GM19463 (cell line): ENCODE data around the gene TPPP2.

ENCODE experiments used
- ATAC-seq: cut with Tn5 transposase; IDR thresholded peaks from one replicate; pipeline ENCODE4 v1.9.1; 2021; ENCODE audit warnings: mild to moderate bottlenecking, moderate library complexity; ENCODE audit not compliant: unreplicated experiment

TPPP2 gene

DNA sequence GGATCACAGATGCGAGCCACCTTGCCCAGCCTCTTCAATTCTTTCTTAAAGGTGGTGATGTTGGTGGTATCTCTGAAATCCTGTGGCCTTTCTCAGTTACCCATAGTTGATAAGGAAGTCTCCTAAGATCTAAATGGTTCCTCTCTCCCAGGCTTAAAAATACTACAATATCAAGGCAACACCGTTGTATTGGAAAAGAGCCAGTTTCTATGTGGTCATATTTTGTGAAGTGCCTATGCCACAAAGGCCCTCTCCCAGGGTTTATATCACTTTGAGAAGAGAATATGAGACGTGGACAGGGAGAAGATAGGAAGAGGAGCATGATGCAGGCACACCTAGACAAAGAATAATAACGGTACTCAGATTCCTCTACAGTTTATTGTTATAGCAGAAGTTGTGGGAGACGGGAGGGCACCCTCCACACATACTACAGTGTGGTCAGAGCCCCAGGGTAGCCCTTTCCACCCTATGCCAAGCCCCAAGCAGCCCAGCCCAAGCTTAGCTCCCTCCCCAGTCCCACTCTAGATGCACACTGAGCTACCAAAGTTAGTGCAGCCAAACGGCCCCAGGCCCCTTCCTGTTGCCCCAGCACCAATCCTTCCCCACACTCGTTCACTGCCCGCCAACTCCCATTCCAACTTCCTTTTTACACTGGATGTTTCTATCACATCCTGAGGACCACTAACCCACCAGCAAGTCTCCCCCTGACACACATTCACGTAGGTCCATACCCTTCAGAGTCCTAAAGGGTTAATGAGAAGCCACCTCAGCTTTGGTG, 13.4 kb upstream of the TPPP2 start:
- no peak for ATAC-seq

- ATAC-seq: no peak
These were observed 12.3 kb upstream of the TPPP2 start for GRCh38 chr14:21017528-21018245.

- ATAC-seq: no peak
These were observed 11.7 kb upstream of the TPPP2 start for GRCh38 chr14:21018286-21018685.

GRCh38 chr14:21018781-21019180, 11.2 kb upstream of the TPPP2 start:
- no peak for ATAC-seq

- no peak for ATAC-seq
These were observed 10.7 kb upstream of the TPPP2 start for GRCh38 chr14:21019366-21019765.

GRCh38 chr14:21020977-21021545, 9.0 kb upstream of the TPPP2 start:
- no peak for ATAC-seq

DNA sequence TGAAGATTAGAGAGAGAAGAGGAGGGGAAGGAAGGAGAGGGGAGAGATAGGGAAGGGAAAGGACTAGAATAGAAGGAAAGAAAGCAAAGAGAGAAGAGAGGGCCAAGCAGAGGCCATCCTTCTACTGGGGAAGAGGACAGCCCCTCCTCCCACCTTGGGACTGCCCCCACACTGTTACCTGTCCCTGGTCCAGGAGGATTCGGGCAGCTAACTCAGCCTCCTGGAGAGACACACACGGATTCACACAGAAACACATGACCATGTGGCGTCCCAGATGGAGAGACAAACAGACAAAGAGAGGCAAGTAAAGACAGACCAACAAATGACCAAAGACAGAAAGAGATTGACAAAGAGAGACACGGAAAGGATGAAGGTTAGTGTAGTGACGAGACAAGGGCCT, 7.3 kb upstream of the TPPP2 start:
- ATAC-seq: no peak

DNA sequence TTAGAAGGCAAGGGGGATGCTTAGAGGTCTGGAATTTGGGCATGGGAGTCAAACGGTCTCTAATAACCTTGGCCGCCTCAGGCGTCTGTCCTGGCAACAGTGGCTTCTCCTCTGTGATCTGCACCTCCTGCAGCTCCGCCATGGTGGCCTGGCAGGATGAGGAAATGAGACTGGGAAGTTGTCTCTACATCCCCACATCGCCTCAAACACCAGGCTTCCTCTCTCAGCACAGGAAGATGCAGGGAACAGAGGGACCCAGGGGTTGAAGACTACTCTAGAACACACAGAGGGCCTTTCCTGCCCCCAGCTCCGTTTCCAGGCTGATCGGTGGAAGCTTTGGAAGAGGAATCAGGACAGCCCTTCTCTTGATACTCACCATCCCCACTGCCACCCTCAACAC, 6.8 kb upstream of the TPPP2 start:
- no peak for ATAC-seq

- ATAC-seq: no peak
These were observed 6.0 kb upstream of the TPPP2 start for GRCh38 chr14:21023817-21024584.

DNA sequence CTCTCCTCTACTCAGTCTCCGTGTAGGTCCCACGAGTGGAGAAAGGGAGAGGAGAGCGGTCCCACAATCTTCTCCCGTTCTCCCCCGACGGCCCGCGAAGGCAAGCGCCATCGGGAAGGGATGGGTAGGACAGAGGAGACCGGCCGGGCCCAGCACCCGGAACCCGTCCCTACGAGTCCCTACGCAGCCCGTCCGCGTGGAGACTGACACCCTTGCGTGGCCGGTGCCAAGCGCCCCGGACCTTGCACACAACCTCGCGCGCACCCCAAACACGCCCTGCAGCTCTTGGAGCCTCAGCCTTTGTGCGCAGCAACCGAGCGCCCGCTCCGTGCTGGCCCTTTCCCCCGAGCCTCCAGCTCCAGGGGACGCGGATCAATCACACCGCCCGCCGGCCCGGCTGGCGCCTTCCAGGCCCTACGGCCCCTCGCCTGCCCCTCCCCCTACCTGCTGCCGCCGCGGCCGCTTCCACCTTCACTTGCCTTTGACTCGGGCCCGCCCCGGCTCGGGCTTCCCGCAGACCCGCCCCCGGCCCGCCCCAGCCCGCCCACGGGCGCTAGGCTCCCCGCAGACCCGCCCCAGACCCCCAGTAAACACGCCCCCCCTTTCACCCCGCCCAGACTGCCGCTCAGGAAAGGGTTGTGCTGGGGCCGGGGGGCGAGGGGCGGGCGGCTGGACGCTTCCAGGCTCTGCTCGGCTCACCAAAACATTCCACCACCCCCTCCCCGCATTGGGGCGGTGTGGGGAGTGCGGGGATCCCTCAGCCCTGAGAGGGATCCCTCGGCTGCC, 5.2 kb upstream of the TPPP2 start, which contains the start of gene NDRG2:
Gene NDRG2, minus strand, starts transcription at position 477 of the 786 bp plus-strand sequence. CDS start 1,746 bp downstream, outside the sequence.
- ATAC-seq: no peak

DNA sequence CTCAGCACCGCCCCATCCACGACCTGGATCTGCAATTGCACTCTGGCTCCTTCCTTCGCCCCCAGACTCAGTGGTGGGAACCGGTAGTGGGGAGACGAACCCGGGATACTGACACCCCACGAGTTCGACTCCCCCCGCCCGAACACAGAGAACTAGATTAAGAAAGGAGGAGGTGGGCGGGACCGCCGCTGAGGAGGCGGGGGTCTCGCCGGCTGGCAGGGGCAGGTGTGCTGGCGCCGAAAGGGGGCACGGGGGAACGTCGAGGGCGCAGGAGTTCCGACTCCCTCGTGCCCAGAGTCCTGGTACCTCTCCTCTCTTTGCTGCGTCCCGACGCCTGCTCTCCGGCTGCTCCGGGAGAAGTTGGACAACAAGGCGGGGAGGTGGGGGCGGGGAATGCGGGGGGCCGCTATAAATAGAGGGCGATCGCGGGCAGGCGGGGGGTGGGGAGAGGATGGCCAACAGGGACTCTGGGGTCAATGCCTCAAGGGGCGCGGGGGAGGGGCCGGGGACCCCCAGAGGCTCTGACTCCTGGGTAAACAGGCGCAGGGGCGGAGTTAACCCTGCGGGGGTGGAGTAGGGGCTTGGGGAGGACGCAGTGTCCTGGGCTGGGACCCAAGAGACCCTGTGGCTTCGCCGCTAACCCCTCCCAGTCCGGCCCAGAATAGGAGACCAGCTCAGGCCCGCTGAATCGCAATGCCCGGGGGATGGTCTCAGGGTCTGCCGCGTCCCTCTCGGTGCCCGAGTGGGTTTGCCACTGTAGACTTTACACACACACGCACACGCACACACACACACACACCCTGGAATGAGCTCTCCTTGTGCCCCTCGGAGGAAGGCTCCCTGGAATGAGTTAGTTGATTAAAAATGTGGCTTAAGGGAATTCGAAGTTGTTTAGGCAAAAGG, 4.4 kb upstream of the TPPP2 start:
- no peak for ATAC-seq

- ATAC-seq: no peak
These were observed 3.6 kb upstream of the TPPP2 start for GRCh38 chr14:21026274-21026987.

DNA sequence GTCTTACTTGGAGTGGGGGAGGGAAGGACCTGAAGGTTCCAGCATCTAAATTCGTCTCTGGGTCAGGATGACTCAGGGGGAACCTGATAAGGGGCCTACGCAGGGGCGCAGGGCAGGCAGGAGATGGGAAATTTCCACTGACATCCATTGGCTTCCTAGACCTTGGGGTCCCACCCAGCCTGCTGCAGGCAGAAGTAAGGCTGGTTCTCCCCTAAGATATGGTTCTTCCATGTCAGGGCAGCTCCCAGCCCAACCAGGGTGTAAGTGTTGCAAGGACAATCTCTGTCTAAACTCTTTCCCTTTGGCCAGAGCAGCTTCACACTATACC, 3.1 kb upstream of the TPPP2 start:
- no peak for ATAC-seq

DNA sequence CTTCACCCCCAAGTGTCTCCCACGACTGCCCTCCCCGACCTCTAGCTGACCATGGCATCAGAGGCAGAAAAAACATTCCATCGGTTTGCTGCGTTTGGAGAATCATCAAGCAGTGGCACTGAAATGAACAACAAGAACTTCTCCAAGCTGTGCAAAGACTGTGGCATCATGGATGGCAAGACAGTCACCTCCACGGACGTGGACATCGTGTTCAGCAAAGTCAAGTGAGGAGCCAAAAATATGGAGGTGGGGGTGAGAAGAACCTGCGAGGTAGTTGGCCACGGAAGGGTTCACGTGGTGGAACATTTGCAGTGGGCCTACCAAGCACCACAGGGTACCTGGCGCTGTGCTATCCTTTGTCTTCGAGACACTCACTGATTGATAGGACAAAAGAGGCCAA, 514 bp downstream of the TPPP2 start:
- no peak for ATAC-seq

GRCh38 chr14:21032326-21033132, 2.5 kb downstream of the TPPP2 start:
- ATAC-seq: no peak

- ATAC-seq: no peak
These were observed 3.2 kb downstream of the TPPP2 start for GRCh38 chr14:21033133-21033698.

- no peak for ATAC-seq
These were observed 4.7 kb downstream of the TPPP2 start, which contains the start of gene RNASE13 for GRCh38 chr14:21034707-21035106. RNASE13 (minus strand) TSS chr14:21034807; CDS start chr14:21034288, 519 bp downstream.

- no peak for ATAC-seq
These were observed 6.7 kb downstream of the TPPP2 start for GRCh38 chr14:21036751-21037150.
